Activated naive CD4-positive, alpha-beta T cell treated with anti-CD3 and anti-CD28 coated beads, Interleukin-2, amount 50 U/mL, for 72 hours (primary cell): Measurements from ENCODE around the gene BCKDHB. TPM values are rescaled to one million over a fixed set of nuclear protein-coding genes. Genes with fewer than 3 reads are reported as not detected.
"Not testable (repeated sequence)": the region's sequence is repeated elsewhere in the genome, so short reads cannot be mapped to it uniquely, and the experiment has no call there.

Experiments
- ATAC-seq, 2 donors: fragments of 150-1000 bp; cut with Tn5 transposase; 2 replicates each; pipeline ENCODE4 v1.10.0; 2021; ENCODE audit warnings: mild to moderate bottlenecking in 2 of 2, moderate library complexity in 2 of 2
- DNase-seq, 2 donors: peaks; one replicate each; pipeline ENCODE4 v3.0.0; 2021 to 2022; ENCODE audit warnings: low spot score in 2 of 2
- H3K27ac Mint-ChIP-seq, 2 donors: one replicate each; pipeline ENCODE4 v1.8.0; 2022; ENCODE audit warnings: mild to moderate bottlenecking in 2 of 2, mixed read lengths in 2 of 2
- H3K36me3 Mint-ChIP-seq, 2 donors: one replicate each; pipeline ENCODE4 v1.8.0; 2022; ENCODE audit warnings: mixed read lengths in 2 of 2
- H3K9me3 Mint-ChIP-seq, 2 donors: one replicate each; pipeline ENCODE4 v1.8.0; 2022; ENCODE audit warnings: mixed read lengths in 2 of 2
- total RNA-seq, 2 donors: library from RNA; stranded (reverse); gene quantifications; one replicate each; pipeline ENCODE4 v1.2.3, GENCODE V29; 2022

The BCKDHB gene
- total RNA-seq, 2 donors from 2014 or later, result 15.2 to 20.5 TPM

GRCh38 chr6:80179695-80180094 lies 73.2 kb downstream of the BCKDHB start:
- no peak for DNase-seq
- ATAC-seq, result peak; percentile 39 to 59
- H3K27ac Mint-ChIP-seq, result peak overlapping the region in 1 of 2 donors; percentile 29
- peaks cover 7 to 17% of the 10 kb centered on the region in 2 donors for H3K36me3 Mint-ChIP-seq
- H3K9me3 Mint-ChIP-seq, result peaks cover 0 to 4% of the 10 kb centered on the region in 2 donors

DNA sequence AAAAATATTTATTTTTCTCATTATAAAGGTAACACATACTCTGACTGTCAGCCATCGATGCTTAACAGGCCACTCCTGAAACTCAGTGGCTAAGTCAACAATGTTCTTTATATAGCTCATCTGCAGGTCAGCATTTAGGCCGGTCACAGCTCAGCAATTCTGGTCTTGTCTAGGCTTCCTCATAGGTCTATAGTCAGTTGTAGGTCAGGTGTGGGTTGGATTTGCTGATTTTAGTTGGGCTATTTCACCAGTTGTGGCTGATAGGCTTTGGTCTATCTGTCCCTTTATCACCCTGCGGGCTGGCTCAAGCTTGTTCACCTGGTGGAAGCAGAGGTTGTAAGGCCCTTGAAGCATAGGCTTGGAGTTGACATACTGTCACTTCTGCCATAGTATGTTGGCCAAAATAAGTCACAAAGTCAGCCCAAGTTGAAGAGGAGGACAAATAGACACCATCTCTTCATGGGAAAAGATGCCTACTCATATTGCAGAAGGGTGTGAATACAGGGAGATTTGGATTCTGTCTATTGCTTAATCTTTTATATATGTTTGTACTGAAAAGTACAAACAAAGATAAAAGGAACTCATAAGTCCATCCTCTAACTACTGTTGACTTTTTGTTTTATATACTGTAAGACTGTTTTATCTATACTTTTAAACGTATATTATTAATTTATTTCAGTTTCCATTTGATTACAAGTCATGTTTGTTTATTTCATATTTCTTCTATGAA lies 75.0 kb downstream of the BCKDHB start:
- DNase-seq, result no peak
- peaks cover 16 to 22% of the 10 kb centered on the region in 2 donors for H3K36me3 Mint-ChIP-seq
- H3K27ac Mint-ChIP-seq, result no peak overlapping the region
- ATAC-seq, result no peak
- peaks cover 4% of the 10 kb centered on the region in 2 donors for H3K9me3 Mint-ChIP-seq

DNA sequence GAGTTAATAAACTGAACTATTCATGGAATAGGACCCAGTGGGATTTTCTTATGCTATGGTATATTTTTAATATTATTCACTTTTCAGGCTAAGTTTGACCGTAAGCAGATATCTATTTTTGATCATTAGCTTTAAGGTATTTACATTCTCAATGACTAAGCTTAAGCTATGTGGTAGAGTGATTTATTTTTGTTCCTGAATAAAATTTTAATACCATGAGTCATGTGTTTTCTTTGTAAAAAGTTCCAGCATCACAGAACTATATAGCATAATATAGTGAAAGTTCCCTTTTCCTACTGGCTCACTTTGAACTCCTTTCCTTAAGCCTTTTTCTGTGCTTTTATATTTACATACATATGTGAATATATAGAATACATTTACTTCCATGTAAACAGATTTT lies 75.8 kb downstream of the BCKDHB start:
- ATAC-seq, result no peak
- Mint-ChIP-seq H3K36me3 (peaks cover 16 to 22% of the 10 kb centered on the region in 2 donors), H3K9me3 (peaks cover 4% of the 10 kb centered on the region in 2 donors), H3K27ac (no peak overlapping the region)
- DNase-seq, result no peak

- no peak for ATAC-seq
- Mint-ChIP-seq H3K27ac (no peak overlapping the region), H3K36me3 (peaks cover 16 to 22% of the 10 kb centered on the region in 2 donors), H3K9me3 (peaks cover 4% of the 10 kb centered on the region in 2 donors)
- DNase-seq, result no peak
Measured at GRCh38 chr6:80183019-80183795, 76.7 kb downstream of the BCKDHB start.

- Mint-ChIP-seq H3K36me3 (peaks cover 16 to 22% of the 10 kb centered on the region in 2 donors), H3K9me3 (peaks cover 4% of the 10 kb centered on the region in 2 donors), H3K27ac (no peak overlapping the region)
- ATAC-seq (no peak), DNase-seq (no peak)
Measured at GRCh38 chr6:80185492-80185891, 79.0 kb downstream of the BCKDHB start.

DNA sequence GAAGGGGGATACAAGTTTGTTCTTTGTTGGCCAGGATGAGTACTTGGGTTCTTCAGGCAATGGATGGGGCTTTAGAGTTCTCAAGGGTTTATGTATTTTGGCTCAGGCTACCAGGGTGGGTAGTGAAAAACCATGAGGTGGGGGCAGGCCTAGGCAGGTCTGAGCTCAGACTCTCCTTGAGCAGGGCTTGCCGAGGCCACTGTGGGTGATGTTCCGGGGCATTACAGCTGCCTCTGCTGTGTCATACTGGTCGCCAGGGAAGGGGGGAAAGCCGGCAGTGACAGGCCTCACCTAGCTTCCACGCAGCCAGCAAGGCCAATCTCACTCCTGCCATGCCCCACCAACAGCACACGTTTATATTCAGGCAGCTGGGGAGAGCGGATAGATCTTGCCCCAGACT lies 79.6 kb downstream of the BCKDHB start:
- H3K27ac Mint-ChIP-seq, result no peak overlapping the region
- peaks cover 4% of the 10 kb centered on the region in 2 donors for H3K9me3 Mint-ChIP-seq
- H3K36me3 Mint-ChIP-seq, result peaks cover 16 to 22% of the 10 kb centered on the region in 2 donors
- ATAC-seq (no peak), DNase-seq (no peak)

GRCh38 chr6:80196906-80197305 lies 90.4 kb downstream of the BCKDHB start:
- H3K9me3 Mint-ChIP-seq, result no peaks in the 10 kb centered on the region

DNA sequence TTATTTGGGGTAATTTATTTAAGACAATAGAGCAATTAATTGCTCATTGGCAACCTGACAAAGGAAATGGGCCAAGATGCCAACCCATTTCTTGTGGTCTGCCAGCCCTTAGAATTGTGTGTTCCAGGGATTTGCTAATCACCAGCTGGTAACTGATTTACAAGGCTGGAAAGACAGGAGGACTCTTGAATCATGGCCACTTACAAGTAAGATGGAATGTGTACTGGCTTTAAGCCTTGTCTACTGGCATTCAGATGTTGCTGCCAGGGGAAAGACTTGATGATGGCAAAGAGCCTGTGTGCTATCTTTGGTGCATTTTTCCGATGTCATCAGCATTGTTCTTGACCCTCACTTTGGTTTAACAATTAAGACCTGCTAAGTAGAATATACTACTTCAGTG lies 91.0 kb downstream of the BCKDHB start:
- H3K36me3 Mint-ChIP-seq, result peaks cover 0 to 1% of the 10 kb centered on the region in 2 donors
- no peak overlapping the region for H3K27ac Mint-ChIP-seq
- ATAC-seq, result no peak
- no peak for DNase-seq
- H3K9me3 Mint-ChIP-seq, result no peaks in the 10 kb centered on the region

More at GRCh38 chr6:80196906-80197305, 90.4 kb downstream of the BCKDHB start:
- no peaks in the 10 kb centered on the region for H3K36me3 Mint-ChIP-seq
- no peak overlapping the region for H3K27ac Mint-ChIP-seq
- no peak for DNase-seq
- no peak for ATAC-seq

GRCh38 chr6:80197986-80198385 lies 91.5 kb downstream of the BCKDHB start:
- H3K27ac Mint-ChIP-seq, result no peak overlapping the region
- H3K36me3 Mint-ChIP-seq, result peaks cover 0 to 6% of the 10 kb centered on the region in 2 donors
- DNase-seq (no peak), ATAC-seq (no peak)
- H3K9me3 Mint-ChIP-seq, result no peaks in the 10 kb centered on the region

DNA sequence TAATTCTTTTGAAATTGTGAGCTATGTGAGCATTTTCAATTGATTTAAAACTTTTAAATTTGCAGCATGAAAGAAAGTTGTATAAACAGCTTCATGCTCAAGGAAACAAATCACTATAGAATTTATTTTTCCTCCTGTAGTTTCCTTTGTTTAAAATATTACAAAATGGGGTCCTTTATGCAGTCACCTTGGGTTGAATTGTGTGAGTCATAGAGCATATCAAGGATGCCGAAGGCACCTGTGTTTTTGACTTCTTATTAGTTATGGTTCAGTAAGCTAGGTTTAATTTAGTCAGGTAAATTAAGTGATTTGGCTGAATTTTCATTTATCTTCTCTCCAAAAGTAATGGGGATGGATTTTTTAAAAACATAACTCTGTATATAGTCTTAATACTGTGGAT lies 96.8 kb downstream of the BCKDHB start:
- H3K36me3 Mint-ChIP-seq, result peaks cover 0 to 11% of the 10 kb centered on the region in 2 donors
- H3K9me3 Mint-ChIP-seq, result no peaks in the 10 kb centered on the region
- DNase-seq (no peak), ATAC-seq (no peak)
- no peak overlapping the region for H3K27ac Mint-ChIP-seq

GRCh38 chr6:80205404-80205803 lies 98.9 kb downstream of the BCKDHB start:
- Mint-ChIP-seq H3K27ac (no peak overlapping the region), H3K36me3 (peaks cover 0 to 11% of the 10 kb centered on the region in 2 donors), H3K9me3 (no peaks in the 10 kb centered on the region)
- ATAC-seq (no peak), DNase-seq (no peak)

DNA sequence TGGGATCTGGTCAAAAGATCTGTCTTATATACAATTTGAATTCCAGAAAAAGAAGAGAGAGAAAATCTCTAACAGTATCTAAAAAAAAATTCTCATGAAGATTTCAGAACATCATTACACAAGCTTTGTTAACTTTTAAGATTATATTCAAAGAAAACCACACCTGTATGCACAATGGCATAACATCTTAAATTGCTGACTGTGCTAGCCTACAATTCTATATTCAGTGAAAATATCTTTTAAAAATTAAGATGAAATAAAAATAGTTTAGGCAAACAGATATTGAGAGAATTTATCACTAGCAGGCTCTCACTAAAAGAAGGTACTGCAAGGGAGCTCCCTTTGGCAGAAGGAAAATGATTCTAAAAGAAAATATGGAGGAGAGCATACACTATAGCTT lies 100.3 kb downstream of the BCKDHB start:
- H3K36me3 Mint-ChIP-seq, result peaks cover 0 to 11% of the 10 kb centered on the region in 2 donors
- no peak for DNase-seq
- ATAC-seq, result no peak
- H3K9me3 Mint-ChIP-seq, result no peaks in the 10 kb centered on the region
- H3K27ac Mint-ChIP-seq, result no peak overlapping the region

- no peaks in the 10 kb centered on the region for H3K9me3 Mint-ChIP-seq
- H3K27ac Mint-ChIP-seq, result no peak overlapping the region
- H3K36me3 Mint-ChIP-seq, result peaks cover 0 to under 1% of the 10 kb centered on the region in 2 donors
- no peak for DNase-seq
- no peak for ATAC-seq
Measured at GRCh38 chr6:80209430-80209829, 103.0 kb downstream of the BCKDHB start.

- H3K9me3 Mint-ChIP-seq, result no peaks in the 10 kb centered on the region
- ATAC-seq (no peak), DNase-seq (no peak)
- H3K36me3 Mint-ChIP-seq, result no peaks in the 10 kb centered on the region
- no peak overlapping the region for H3K27ac Mint-ChIP-seq
Measured at GRCh38 chr6:80210618-80211017, 104.1 kb downstream of the BCKDHB start.

GRCh38 chr6:80211286-80211685 lies 104.8 kb downstream of the BCKDHB start:
- Mint-ChIP-seq H3K9me3 (no peaks in the 10 kb centered on the region), H3K36me3 (no peaks in the 10 kb centered on the region)
- no peak for ATAC-seq

GRCh38 chr6:80211890-80212289 lies 105.4 kb downstream of the BCKDHB start:
- not testable (repeated sequence) for H3K9me3 Mint-ChIP-seq, H3K36me3 Mint-ChIP-seq, ATAC-seq, DNase-seq
- H3K27ac Mint-ChIP-seq, result peak overlapping the region in 1 of 2 donors; percentile 41

More at GRCh38 chr6:80211286-80211685, 104.8 kb downstream of the BCKDHB start:
- H3K27ac Mint-ChIP-seq, result no peak overlapping the region
- DNase-seq, result no peak

GRCh38 chr6:80214436-80215022 lies 108.1 kb downstream of the BCKDHB start:
- peak; percentile 40 to 59 for ATAC-seq
- peak in 1 of 2 donors; percentile 25 for DNase-seq
- H3K9me3 Mint-ChIP-seq, result no peaks in the 10 kb centered on the region
- H3K27ac Mint-ChIP-seq, result no peak overlapping the region
- H3K36me3 Mint-ChIP-seq, result peaks cover 0 to 3% of the 10 kb centered on the region in 2 donors
